GM10847 (cell line): ENCODE measurements around the gene STK31.

Experiments used
- POLR2A ChIP-seq: IDR thresholded peaks from 2 replicates; pipeline ENCODE4 v1.6.1; 2011; ENCODE audit not compliant: insufficient read length; ENCODE audit errors: extremely low read depth

Gene STK31

DNA sequence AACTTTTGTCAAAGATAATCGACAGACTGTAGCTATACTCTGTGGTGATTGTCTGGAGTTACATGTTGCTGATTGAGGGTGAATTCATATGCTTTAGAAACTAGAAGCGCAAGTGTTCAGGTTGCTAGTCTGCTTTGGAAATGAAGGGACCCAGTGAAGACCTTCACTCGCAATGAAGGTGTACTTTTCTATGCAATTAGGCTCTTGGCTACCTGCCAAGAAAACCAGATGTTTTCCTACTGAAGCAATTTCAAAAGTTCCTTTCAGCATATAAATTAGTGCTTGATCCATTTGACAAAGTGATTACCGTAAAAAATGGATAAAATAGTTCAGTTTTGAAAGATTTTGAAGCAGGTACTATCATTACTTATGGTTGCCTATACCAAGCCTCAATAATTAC lies 10.0 kb upstream of the STK31 start:
- no peak for TF ChIP-seq POLR2A

- no peak for TF ChIP-seq POLR2A
These were observed 803 bp upstream of the STK31 start for GRCh38 chr7:23709081-23709750.

DNA sequence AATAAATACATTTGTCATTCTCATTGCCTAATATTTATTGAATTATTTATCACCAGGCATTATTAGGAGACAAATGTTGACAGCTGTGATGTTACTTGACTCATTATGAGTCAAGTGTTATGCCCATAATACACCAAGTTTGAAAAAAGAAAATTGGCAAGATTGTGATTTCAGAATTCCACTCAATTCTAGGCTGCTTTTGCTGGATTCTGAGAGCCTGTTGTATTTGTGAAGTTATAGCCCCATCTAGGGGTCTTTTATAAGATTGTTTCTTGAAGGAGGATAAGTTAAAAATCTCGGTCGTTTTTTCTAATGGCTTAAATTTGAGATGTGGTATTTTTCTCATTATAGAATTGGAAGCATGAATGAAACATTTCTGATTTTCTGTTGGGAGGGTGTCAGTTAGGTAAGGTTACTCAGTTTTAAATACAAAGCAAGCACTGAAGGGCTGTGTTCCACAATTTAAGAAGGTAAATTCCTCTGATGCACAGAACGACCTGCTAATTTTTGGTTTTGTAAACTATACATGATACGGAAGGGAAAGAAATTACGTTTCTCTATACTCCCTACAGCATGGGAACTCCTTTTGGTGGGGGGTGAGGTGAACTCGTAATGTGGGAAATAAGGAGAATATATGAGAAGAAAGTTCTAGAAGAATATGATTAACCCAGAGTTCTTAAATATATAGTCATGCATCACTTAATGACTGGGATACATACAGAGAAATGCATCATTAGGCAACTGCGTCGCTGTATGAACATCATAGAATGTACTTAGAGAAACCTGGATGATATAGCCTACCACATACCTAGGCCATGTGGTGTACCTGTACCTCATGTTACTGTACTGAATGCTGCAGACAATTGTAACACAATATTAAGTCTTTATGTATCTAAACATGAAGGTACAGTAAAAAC lies 2.6 kb downstream of the STK31 start:
- TF ChIP-seq POLR2A, result no peak

DNA sequence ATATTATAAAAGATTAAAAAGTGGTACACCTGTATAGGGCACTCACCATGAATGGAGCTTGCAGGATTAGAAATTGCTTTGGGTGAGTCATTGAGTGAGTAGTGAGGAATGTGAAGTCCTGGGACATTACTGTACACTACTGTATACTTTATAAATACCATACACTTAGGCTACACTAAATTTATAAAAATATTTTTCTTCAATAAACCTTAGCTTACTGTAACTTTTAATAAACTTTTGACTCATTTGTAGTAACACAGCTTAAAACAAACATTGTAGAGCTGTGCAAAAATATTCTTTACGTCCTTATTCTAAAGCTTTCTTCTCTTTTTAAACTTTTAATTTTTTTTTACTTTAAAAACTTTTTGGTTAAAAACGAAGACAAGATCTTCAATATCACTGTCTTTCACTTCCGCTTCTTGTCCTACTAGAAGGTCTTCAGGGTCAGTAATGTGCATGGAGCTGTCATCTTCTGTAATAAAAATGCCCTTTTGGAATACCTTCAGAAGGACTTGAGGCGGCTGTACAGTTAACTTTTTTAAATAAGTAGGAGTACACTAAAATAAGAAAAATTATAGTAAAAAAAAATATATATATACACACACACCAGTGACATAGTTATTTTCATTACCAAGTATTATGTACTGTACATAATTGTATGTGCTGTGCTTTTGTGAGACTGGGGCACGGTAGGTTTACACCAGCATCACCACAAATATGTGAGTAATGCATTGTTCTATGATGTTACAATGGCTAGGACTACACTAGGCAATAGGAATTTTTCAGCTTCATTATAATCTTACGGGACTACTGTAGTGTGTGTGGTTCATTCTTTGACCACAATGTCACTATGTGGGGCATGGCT lies 3.5 kb downstream of the STK31 start:
- TF ChIP-seq POLR2A, result no peak

DNA sequence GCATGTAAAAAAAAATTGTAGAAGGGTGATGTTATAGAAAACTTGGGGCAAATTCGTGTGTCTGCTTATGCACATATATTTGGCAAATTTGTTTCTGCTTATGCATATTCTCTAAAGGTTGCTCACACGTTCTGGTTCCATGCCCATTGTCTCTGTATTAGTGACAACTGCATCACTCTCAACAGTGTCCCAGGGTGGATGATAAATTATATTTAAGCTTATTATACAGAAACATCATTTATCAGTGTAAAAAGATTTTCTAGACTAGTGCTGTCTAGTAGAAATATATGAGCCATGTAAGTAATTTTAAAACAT lies 4.1 kb downstream of the STK31 start:
- no peak for TF ChIP-seq POLR2A

DNA sequence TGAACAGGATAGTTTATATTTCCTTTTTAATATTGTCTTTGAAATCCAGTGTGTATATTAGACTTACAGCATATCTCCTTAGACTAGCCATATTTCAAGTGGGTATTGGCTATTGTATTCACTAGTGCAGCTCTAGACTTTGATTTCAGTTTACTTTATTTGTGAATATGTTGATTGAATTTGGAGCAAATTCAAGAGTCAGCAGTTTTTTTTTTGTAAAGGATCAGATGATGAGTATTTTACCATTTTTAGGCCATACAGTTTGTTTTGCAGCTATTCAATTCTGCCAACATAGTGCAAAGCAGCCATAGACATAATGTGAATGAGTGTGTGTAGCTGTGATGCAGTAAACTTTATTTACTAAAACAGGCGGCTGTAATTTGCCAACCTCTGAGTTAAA lies 4.6 kb downstream of the STK31 start:
- no peak for TF ChIP-seq POLR2A

DNA sequence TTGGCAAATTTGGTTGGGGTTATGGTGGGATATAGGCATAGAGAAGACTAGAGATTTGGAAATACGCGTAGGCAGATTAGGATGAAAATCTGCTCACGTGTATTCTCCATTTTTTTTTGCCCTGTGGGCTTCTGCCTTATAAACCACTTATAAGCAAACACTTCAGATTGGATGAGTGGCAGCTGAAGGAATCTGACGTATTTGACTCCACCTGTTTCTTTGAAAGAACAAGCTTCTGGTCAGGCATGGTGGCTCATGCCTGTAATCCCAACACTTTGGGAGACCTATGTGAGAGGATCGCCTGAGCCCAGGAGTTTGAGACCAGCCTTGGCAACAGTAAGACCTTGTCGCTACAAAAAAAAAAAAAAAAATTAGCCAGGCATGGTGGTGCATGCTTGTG lies 5.1 kb downstream of the STK31 start:
- no peak for TF ChIP-seq POLR2A

DNA sequence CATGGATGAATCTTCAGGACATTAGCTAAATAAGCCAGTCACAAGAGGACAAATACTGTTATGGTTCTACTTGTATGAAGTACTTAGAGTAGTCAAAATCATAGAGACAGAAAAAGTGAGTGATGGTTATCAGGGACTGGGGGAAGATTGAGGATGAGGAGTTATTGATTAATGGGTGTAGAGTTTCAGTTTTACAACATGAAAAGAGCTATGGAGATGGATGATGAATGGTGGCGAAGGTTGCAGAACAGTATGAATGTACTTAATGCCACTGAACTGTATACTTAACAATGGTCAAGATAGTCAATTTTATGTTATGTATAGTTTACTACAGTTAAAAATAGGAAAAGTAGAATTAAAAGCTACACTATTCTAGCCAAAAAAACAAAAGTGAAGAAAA lies 7.8 kb downstream of the STK31 start:
- no peak for TF ChIP-seq POLR2A

DNA sequence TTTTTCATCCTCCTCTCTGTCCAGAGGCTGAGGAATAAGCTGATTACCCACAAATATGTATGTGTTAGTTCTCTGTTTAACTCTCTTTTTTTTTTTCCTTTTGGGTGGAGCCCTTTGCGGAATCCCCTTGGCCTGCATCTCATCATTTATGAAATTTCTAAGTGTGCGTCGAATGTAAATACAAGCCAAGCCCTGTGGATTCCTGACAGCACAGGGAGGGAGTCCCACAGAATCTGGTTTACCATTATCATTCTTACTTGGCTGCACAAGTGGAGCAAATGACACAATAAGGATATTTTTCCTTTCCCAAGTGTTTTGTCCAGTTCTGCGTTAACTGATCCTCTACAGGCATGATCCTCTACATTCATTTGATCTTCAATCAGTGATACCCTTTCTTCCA lies 11.4 kb downstream of the STK31 start:
- TF ChIP-seq POLR2A, result no peak

DNA sequence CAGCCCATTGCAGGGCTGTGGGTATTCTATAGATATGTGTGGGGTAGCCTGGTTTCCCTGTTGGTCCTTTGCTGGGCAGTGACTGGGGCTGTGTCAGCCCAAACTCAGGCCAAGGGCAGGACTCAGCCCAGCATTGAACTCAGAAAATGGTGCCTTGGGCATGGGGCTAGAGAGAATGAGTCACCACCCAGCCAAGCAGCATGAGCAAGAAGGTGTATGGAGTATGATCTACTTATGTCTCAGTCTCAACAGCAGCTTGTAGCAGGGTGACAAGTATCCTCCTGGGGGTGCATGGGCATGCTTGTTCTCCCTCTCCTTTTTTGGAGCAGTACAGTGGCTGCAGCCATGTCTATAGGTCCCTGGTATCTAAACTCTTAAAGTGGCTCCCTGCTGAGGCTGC lies 32.0 kb downstream of the STK31 start:
- TF ChIP-seq POLR2A, result no peak

DNA sequence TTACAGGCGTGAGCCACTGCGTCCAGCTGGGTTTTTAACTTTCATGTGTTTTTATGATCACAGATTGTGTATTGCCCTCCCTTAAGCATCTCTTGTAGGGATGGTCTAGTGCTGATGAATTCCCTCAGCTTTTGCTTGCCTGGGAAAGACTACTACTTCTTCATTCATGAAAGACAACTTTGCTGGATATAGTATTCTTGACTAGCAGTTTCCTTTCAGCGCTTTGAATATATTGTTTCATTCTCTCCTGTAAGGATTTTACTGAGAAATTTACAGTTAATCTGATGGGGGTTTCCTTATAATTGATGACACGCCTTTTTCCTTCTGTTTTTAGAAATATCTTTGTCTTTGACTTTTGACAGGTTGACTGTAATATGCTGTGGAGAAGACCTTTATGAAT lies 33.2 kb downstream of the STK31 start:
- no peak for TF ChIP-seq POLR2A

GRCh38 chr7:23746629-23747028 lies 36.6 kb downstream of the STK31 start:
- no peak for TF ChIP-seq POLR2A

- TF ChIP-seq POLR2A, result no peak
These were observed 41.8 kb downstream of the STK31 start for GRCh38 chr7:23751852-23752251.

- no peak for TF ChIP-seq POLR2A
These were observed 49.8 kb downstream of the STK31 start for GRCh38 chr7:23759671-23760391.

- TF ChIP-seq POLR2A, result no peak
These were observed 55.9 kb downstream of the STK31 start for GRCh38 chr7:23765943-23766342.
